ENCODE measurements around the gene TRMT2A.

TRMT2A gene

GRCh38 chr22:20064545-20065262 is 52.3 kb downstream of the TRMT2A start:
- DNase-seq (ENCODE audit: low spot score), result no peak
- no peak overlapping the region for H2BK120ac ChIP-seq (ENCODE audit: low read depth, low read length)
- H4K8ac ChIP-seq (ENCODE audit: low read depth, low read length), result no peak overlapping the region
- peak overlapping the region; percentile 70 for H2AK5ac ChIP-seq (ENCODE audit: low read depth, low read length)
- H2AFZ ChIP-seq (ENCODE audit: low read length), result no peak overlapping the region
- H3K4ac ChIP-seq (ENCODE audit: low read length), result no peak overlapping the region
- H3K14ac ChIP-seq (ENCODE audit: low read length), result no peak overlapping the region
- no peaks in the 10 kb centered on the region for H3K27me3 ChIP-seq (ENCODE audit: control insufficient read depth in 3 of 3, insufficient read depth in 3 of 3, low read depth in 1 of 3, low read length in 3 of 3)
- peak overlapping the region; percentile 94 for H2BK12ac ChIP-seq (ENCODE audit: low read length)
- no peak overlapping the region for H4K91ac ChIP-seq (ENCODE audit: low read depth, low read length, poor library complexity)
- H3K4me1 ChIP-seq (ENCODE audit: control insufficient read depth in 2 of 2, insufficient read depth in 1 of 2, low read depth in 1 of 2, low read length in 2 of 2), result peaks cover 0 to 6% of the 10 kb centered on the region in 2 donors
- H3K9me3 ChIP-seq (replicated peaks in 1 of 2; ENCODE audit: control insufficient read depth in 2 of 2, insufficient read depth in 1 of 2, low read depth in 1 of 2, low read length in 2 of 2), result no peaks in the 10 kb centered on the region
- no peaks in the 10 kb centered on the region for H3K79me1 ChIP-seq (ENCODE audit: low read depth, low read length)
- peak overlapping the region; percentile 67 for H3K23ac ChIP-seq (ENCODE audit: low read depth, low read length, poor library complexity)
- peak overlapping the region; percentile 37 for H2BK15ac ChIP-seq (ENCODE audit: low read length)
- H3K9ac ChIP-seq (ENCODE audit: low read depth, low read length, poor library complexity), result peak overlapping the region; percentile 63
- H3K36me3 ChIP-seq (replicated peaks in 1 of 2; ENCODE audit: control insufficient read depth in 2 of 2, insufficient read depth in 2 of 2, low read length in 2 of 2), result peaks cover 3 to 4% of the 10 kb centered on the region in 2 donors
- no CpG with 5 or more reads among the region's 18 CpGs for WGBS, 2 donors (ENCODE audit: extremely low coverage in 2 of 2, insufficient read length in 2 of 2, insufficient replicate concordance in 1 of 2)
- H3K27ac ChIP-seq (replicated peaks; ENCODE audit: low read length), result no peak overlapping the region
- peak overlapping the region in 1 of 2 donors; percentile 24 for H3K4me3 ChIP-seq (ENCODE audit: low read length in 2 of 2)
- no peak overlapping the region for H3K18ac ChIP-seq (ENCODE audit: low read length)
- H3K4me2 ChIP-seq (ENCODE audit: insufficient read depth, low read length, poor library complexity, severe bottlenecking), result no peak overlapping the region
- no peak overlapping the region for H2BK5ac ChIP-seq (ENCODE audit: low read length)

- H2AFZ ChIP-seq (ENCODE audit: low read length), result no peak overlapping the region
- no peak overlapping the region for H3K4me3 ChIP-seq (ENCODE audit: low read length in 2 of 2)
- H3K4ac ChIP-seq (ENCODE audit: low read length), result no peak overlapping the region
- H3K18ac ChIP-seq (ENCODE audit: low read length), result peak overlapping the region; percentile 8
- H3K23ac ChIP-seq (ENCODE audit: low read depth, low read length, poor library complexity), result no peak overlapping the region
- H3K79me1 ChIP-seq (ENCODE audit: low read depth, low read length), result no peaks in the 10 kb centered on the region
- no peak overlapping the region for H2BK5ac ChIP-seq (ENCODE audit: low read length)
- peak overlapping the region; percentile 30 for H3K9ac ChIP-seq (ENCODE audit: low read depth, low read length, poor library complexity)
- no peak overlapping the region for H4K8ac ChIP-seq (ENCODE audit: low read depth, low read length)
- peaks cover 0 to 6% of the 10 kb centered on the region in 2 donors for H3K4me1 ChIP-seq (ENCODE audit: control insufficient read depth in 2 of 2, insufficient read depth in 1 of 2, low read depth in 1 of 2, low read length in 2 of 2)
- no peaks in the 10 kb centered on the region for H3K27me3 ChIP-seq (ENCODE audit: control insufficient read depth in 3 of 3, insufficient read depth in 3 of 3, low read depth in 1 of 3, low read length in 3 of 3)
- no peak overlapping the region for H3K4me2 ChIP-seq (ENCODE audit: insufficient read depth, low read length, poor library complexity, severe bottlenecking)
- no peak overlapping the region for H4K91ac ChIP-seq (ENCODE audit: low read depth, low read length, poor library complexity)
- no CpG with 5 or more reads among the region's 3 CpGs for WGBS, 2 donors (ENCODE audit: extremely low coverage in 2 of 2, insufficient read length in 2 of 2, insufficient replicate concordance in 1 of 2)
- peak overlapping the region; percentile 37 for H2BK15ac ChIP-seq (ENCODE audit: low read length)
- H3K14ac ChIP-seq (ENCODE audit: low read length), result no peak overlapping the region
- no peak overlapping the region for H2BK120ac ChIP-seq (ENCODE audit: low read depth, low read length)
- H3K27ac ChIP-seq (replicated peaks; ENCODE audit: low read length), result no peak overlapping the region
- peaks cover 3 to 4% of the 10 kb centered on the region in 2 donors for H3K36me3 ChIP-seq (replicated peaks in 1 of 2; ENCODE audit: control insufficient read depth in 2 of 2, insufficient read depth in 2 of 2, low read length in 2 of 2)
- H2AK5ac ChIP-seq (ENCODE audit: low read depth, low read length), result peak overlapping the region; percentile 70
- peak overlapping the region; percentile 94 for H2BK12ac ChIP-seq (ENCODE audit: low read length)
- DNase-seq (ENCODE audit: low spot score), result no peak
- no peaks in the 10 kb centered on the region for H3K9me3 ChIP-seq (replicated peaks in 1 of 2; ENCODE audit: control insufficient read depth in 2 of 2, insufficient read depth in 1 of 2, low read depth in 1 of 2, low read length in 2 of 2)
Measured at GRCh38 chr22:20064140-20064480, 52.9 kb downstream of the TRMT2A start.

GRCh38 chr22:20063271-20064139 is 53.5 kb downstream of the TRMT2A start:
- H3K23ac ChIP-seq (ENCODE audit: low read depth, low read length, poor library complexity), result peak overlapping the region; percentile 97
- H4K91ac ChIP-seq (ENCODE audit: low read depth, low read length, poor library complexity), result no peak overlapping the region
- peak overlapping the region; percentile 76 for H3K4ac ChIP-seq (ENCODE audit: low read length)
- H3K4me2 ChIP-seq (ENCODE audit: insufficient read depth, low read length, poor library complexity, severe bottlenecking), result no peak overlapping the region
- H3K14ac ChIP-seq (ENCODE audit: low read length), result peak overlapping the region; percentile 97
- H2BK15ac ChIP-seq (ENCODE audit: low read length), result no peak overlapping the region
- H3K27me3 ChIP-seq (ENCODE audit: control insufficient read depth in 3 of 3, insufficient read depth in 3 of 3, low read depth in 1 of 3, low read length in 3 of 3), result no peaks in the 10 kb centered on the region
- peak overlapping the region; percentile 65 for H4K8ac ChIP-seq (ENCODE audit: low read depth, low read length)
- H3K4me3 ChIP-seq (ENCODE audit: low read length in 2 of 2), result no peak overlapping the region
- peaks cover 3 to 4% of the 10 kb centered on the region in 2 donors for H3K36me3 ChIP-seq (replicated peaks in 1 of 2; ENCODE audit: control insufficient read depth in 2 of 2, insufficient read depth in 2 of 2, low read length in 2 of 2)
- H3K4me1 ChIP-seq (ENCODE audit: control insufficient read depth in 2 of 2, insufficient read depth in 1 of 2, low read depth in 1 of 2, low read length in 2 of 2), result peaks cover 0 to 6% of the 10 kb centered on the region in 2 donors
- no peaks in the 10 kb centered on the region for H3K9me3 ChIP-seq (replicated peaks in 1 of 2; ENCODE audit: control insufficient read depth in 2 of 2, insufficient read depth in 1 of 2, low read depth in 1 of 2, low read length in 2 of 2)
- no peak overlapping the region for H2BK120ac ChIP-seq (ENCODE audit: low read depth, low read length)
- no peaks in the 10 kb centered on the region for H3K79me1 ChIP-seq (ENCODE audit: low read depth, low read length)
- peak overlapping the region; percentile 70 for H2AK5ac ChIP-seq (ENCODE audit: low read depth, low read length)
- no peak for DNase-seq (ENCODE audit: low spot score)
- H2AFZ ChIP-seq (ENCODE audit: low read length), result no peak overlapping the region
- no peak overlapping the region for H2BK5ac ChIP-seq (ENCODE audit: low read length)
- peak overlapping the region; percentile 48 for H3K18ac ChIP-seq (ENCODE audit: low read length)
- peak overlapping the region; percentile 30 for H3K9ac ChIP-seq (ENCODE audit: low read depth, low read length, poor library complexity)
- H3K27ac ChIP-seq (replicated peaks; ENCODE audit: low read length), result no peak overlapping the region
- H2BK12ac ChIP-seq (ENCODE audit: low read length), result peak overlapping the region; percentile 63
- no CpG with 5 or more reads among the region's 27 CpGs for WGBS, 2 donors (ENCODE audit: extremely low coverage in 2 of 2, insufficient read length in 2 of 2, insufficient replicate concordance in 1 of 2)

- Histone ChIP-seq H3K4me2 (ENCODE audit: insufficient read depth, low read length, poor library complexity, severe bottlenecking) (no peak overlapping the region), H2AFZ (ENCODE audit: low read length) (no peak overlapping the region), H3K27me3 (ENCODE audit: control insufficient read depth in 3 of 3, insufficient read depth in 3 of 3, low read depth in 1 of 3, low read length in 3 of 3) (no peaks in the 10 kb centered on the region), H3K36me3 (replicated peaks in 1 of 2; ENCODE audit: control insufficient read depth in 2 of 2, insufficient read depth in 2 of 2, low read length in 2 of 2) (peaks cover 3 to 4% of the 10 kb centered on the region in 2 donors), H3K18ac (ENCODE audit: low read length) (no peak overlapping the region), H3K4ac (ENCODE audit: low read length) (no peak overlapping the region), H3K4me1 (ENCODE audit: control insufficient read depth in 2 of 2, insufficient read depth in 1 of 2, low read depth in 1 of 2, low read length in 2 of 2) (peaks cover 0 to 6% of the 10 kb centered on the region in 2 donors), H3K9me3 (replicated peaks in 1 of 2; ENCODE audit: control insufficient read depth in 2 of 2, insufficient read depth in 1 of 2, low read depth in 1 of 2, low read length in 2 of 2) (no peaks in the 10 kb centered on the region), H2AK5ac (ENCODE audit: low read depth, low read length) (no peak overlapping the region), H2BK5ac (ENCODE audit: low read length) (no peak overlapping the region), H3K9ac (ENCODE audit: low read depth, low read length, poor library complexity) (peak overlapping the region; percentile 12), H3K14ac (ENCODE audit: low read length) (peak overlapping the region; percentile 63), H2BK12ac (ENCODE audit: low read length) (no peak overlapping the region), H4K91ac (ENCODE audit: low read depth, low read length, poor library complexity) (no peak overlapping the region), H3K4me3 (ENCODE audit: low read length in 2 of 2) (no peak overlapping the region), H3K79me1 (ENCODE audit: low read depth, low read length) (no peaks in the 10 kb centered on the region), H3K27ac (replicated peaks; ENCODE audit: low read length) (no peak overlapping the region), H4K8ac (ENCODE audit: low read depth, low read length) (no peak overlapping the region), H2BK15ac (ENCODE audit: low read length) (no peak overlapping the region), H2BK120ac (ENCODE audit: low read depth, low read length) (no peak overlapping the region), H3K23ac (ENCODE audit: low read depth, low read length, poor library complexity) (peak overlapping the region; percentile 3)
- no CpG with 5 or more reads among the region's 11 CpGs for WGBS, 2 donors (ENCODE audit: extremely low coverage in 2 of 2, insufficient read length in 2 of 2, insufficient replicate concordance in 1 of 2)
- no peak for DNase-seq (ENCODE audit: low spot score)
Measured at GRCh38 chr22:20062766-20063083, 54.3 kb downstream of the TRMT2A start.
